PC-9 (cell line): ENCODE results near the gene GPR4. TPM values are rescaled to one million over a fixed set of nuclear protein-coding genes. Genes with fewer than 3 reads are reported as not detected.
A peak's percentile ranks its signal among the peaks of the same experiment; 100 is the strongest.

Experiments
- BruUV-seq: library from RNA; stranded (reverse); fragments of 400-500 nt; replicated peaks from 2 replicates; lab custom pipeline; 2021; lab: Mats Ljungman, UMichigan
- CTCF ChIA-PET: fragments of 300-600 bp; sonication (Branson Sonifier 250); formaldehyde crosslinking; loops from one replicate; lab custom pipeline; 2022; ENCODE audit warnings: antibody characterized with exemption; lab: Charles Lee
- POLR2A ChIA-PET: fragments of 300-600 bp; sonication (Branson Sonifier 250); formaldehyde crosslinking; loops from one replicate; lab custom pipeline; 2022; ENCODE audit warnings: antibody characterized with exemption; ENCODE audit not compliant: unreplicated experiment; lab: Charles Lee
- DNase-seq, 2 experiments: peaks; one replicate each; pipeline versions ENCODE4 v3.0.0 to v3.0.0-alpha.2; 2015 to 2022; ENCODE audit warnings: mixed read lengths in 1 of 2
- H2AFZ ChIP-seq: fragments of 200-600 bp; sonication (generic); 2 replicates; pipeline ENCODE4 v1.8.1; 2017; ENCODE audit warnings: antibody characterized with exemption
- H3F3A ChIP-seq: fragments of 200-600 bp; sonication (generic); 2 replicates; pipeline ENCODE4 v1.8.1; 2017; ENCODE audit warnings: antibody characterized with exemption, mild to moderate bottlenecking, low read depth; ENCODE audit not compliant: insufficient read depth
- H3K27ac ChIP-seq: fragments of 200-600 bp; sonication (generic); 2 replicates; pipeline ENCODE4 v1.6.1; 2016; ENCODE audit warnings: mixed run types
- H3K27me3 ChIP-seq: fragments of 200-600 bp; sonication (generic); 2 replicates; pipeline ENCODE4 v1.6.1; 2016; ENCODE audit warnings: low read depth, mixed run types; ENCODE audit not compliant: insufficient read depth
- H3K36me3 ChIP-seq: fragments of 200-600 bp; sonication (generic); 2 replicates; pipeline ENCODE4 v1.6.1; 2016; ENCODE audit warnings: low read depth, mixed run types
- H3K4me1 ChIP-seq: fragments of 200-600 bp; sonication (generic); replicated peaks from 2 replicates; pipeline ENCODE4 v1.6.1; 2016; ENCODE audit warnings: mixed run types; ENCODE audit not compliant: insufficient read depth
- H3K4me2 ChIP-seq: fragments of 200-600 bp; sonication (generic); 2 replicates; pipeline ENCODE4 v1.6.1; 2017; ENCODE audit warnings: mixed run types
- H3K4me3 ChIP-seq: fragments of 200-600 bp; sonication (generic); 2 replicates; pipeline ENCODE4 v1.6.1; 2016; ENCODE audit warnings: mixed run types
- H3K79me2 ChIP-seq: fragments of 200-600 bp; sonication (generic); 2 replicates; pipeline ENCODE4 v1.6.1; 2017; ENCODE audit warnings: low read depth, mixed run types
- H3K9me2 ChIP-seq: fragments of 200-600 bp; sonication (generic); 2 replicates; pipeline ENCODE4 v1.8.1; 2017; ENCODE audit warnings: mild to moderate bottlenecking; ENCODE audit not compliant: insufficient read depth
- H3K9me3 ChIP-seq: fragments of 200-600 bp; sonication (generic); 2 replicates; pipeline ENCODE4 v1.8.1; 2016; ENCODE audit warnings: low read depth; ENCODE audit not compliant: insufficient read depth
- H4K20me1 ChIP-seq: fragments of 200-600 bp; sonication (generic); 2 replicates; pipeline ENCODE4 v1.8.1; 2017; ENCODE audit not compliant: insufficient read depth
- CTCF ChIP-seq: fragments of 200-600 bp; sonication (generic); conservative IDR thresholded peaks from 2 replicates; pipeline ENCODE4 v1.6.1; 2017; ENCODE audit warnings: mixed run types, antibody characterized with exemption, mild to moderate bottlenecking, moderate library complexity
- EZH2 ChIP-seq: fragments of 200-600 bp; sonication (generic); IDR thresholded peaks from 2 replicates; pipeline ENCODE4 v1.8.0; 2017; ENCODE audit warnings: antibody characterized with exemption, low read depth
- intact Hi-C: fragments of 100-400 bp; cut with micrococcal nuclease; formaldehyde crosslinking; loops from one replicate; pipeline ENCODE4 v1.10.0; 2022; ENCODE audit not compliant: unreplicated experiment
- total RNA-seq: library from RNA; stranded (reverse); gene quantifications from 2 replicates; pipeline ENCODE4 v1.2.3, GENCODE V29; 2021

GPR4 gene
- total RNA-seq, 1 experiment from 2014 or later, result not detected

DNA sequence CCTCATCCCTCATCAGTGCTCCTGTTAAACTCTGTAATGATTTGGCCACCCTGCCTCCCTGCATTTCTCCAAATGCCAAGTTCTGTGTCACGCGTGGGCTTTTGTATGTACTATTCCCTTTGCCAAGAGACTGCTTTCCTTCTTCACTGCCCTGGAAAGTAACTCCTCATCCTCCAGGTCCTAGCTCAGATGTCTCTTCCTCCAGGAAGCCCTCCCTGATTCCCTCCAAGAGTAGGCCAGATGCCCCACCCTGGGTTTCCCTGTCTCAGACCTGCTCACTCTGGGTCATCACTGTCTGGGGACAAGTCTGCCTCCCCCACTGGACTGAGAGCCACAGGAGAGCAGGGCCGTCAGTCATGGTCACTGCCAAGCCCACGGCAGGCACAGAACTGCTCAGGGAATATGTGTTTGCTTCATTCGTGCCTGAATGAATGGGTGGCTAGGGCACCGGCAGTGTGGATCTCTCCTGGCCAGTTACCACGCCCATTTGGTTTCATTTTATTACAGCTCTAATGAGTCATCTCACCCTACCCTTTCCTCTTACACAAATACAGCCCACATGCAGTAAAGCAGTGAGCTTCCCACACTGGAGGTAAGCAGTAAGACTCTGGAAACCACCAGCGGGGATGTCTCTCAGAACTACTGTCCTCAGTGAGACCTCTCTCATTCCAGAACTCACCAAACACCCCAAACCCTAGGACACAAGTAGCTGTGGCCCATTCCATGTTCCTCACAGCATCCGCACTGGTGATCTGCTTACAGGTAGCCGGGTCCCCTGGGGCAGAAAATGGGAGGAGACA is 12.1 kb upstream of the GPR4 start:
- peak overlapping the region; percentile 70 for H3K4me2 ChIP-seq
- H2AFZ ChIP-seq, result peak overlapping the region; percentile 45; the same call in 1 of the 2 replicates
- ChIA-PET POLR2A (interaction anchor here (0.5 to 1.0 kb wide), 4 partner anchors 14 to 63 kb away, joined by 3 to 4 read pairs (median 3); no protein-coding TSS in a partner anchor), CTCF (interaction anchor here (0.5 to 0.9 kb wide), 4 partner anchors 25 to 168 kb away, joined by 3 to 4 read pairs (median 3); partner anchors contain the start of genes DMPK and EML2)
- H3K27ac ChIP-seq, result peak overlapping the region; percentile 92
- intact Hi-C loops, result no loop called here
- peak overlapping the region; percentile 7; the same call in 1 of the 2 replicates for H3K4me3 ChIP-seq
- no peaks in the 10 kb centered on the region for H3K27me3 ChIP-seq
- DNase-seq, result peak; percentile 66 to 95
- H3K79me2 ChIP-seq, result no peaks in the 10 kb centered on the region
- H3K9me3 ChIP-seq, result no peaks in the 10 kb centered on the region
- H3K9me2 ChIP-seq, result no peaks in the 10 kb centered on the region
- BruUV-seq, result no TSS peak
- no peaks in the 10 kb centered on the region for H4K20me1 ChIP-seq
- peaks cover 22% of the 10 kb centered on the region for H3K4me1 ChIP-seq
- no peaks in the 10 kb centered on the region; the same call in 1 of the 2 replicates for H3K36me3 ChIP-seq
- peaks cover 51% of the 10 kb centered on the region for H3F3A ChIP-seq
- no peak for TF ChIP-seq EZH2
- TF ChIP-seq CTCF, result no peak

GRCh38 chr19:45608948-45609347 is 6.9 kb upstream of the GPR4 start:
- no peak overlapping the region for H3K4me3 ChIP-seq
- no peaks in the 10 kb centered on the region for H4K20me1 ChIP-seq
- H3K79me2 ChIP-seq, result no peaks in the 10 kb centered on the region
- POLR2A ChIA-PET, result no interaction called here
- no TSS peak for BruUV-seq
- H2AFZ ChIP-seq, result no peak overlapping the region
- peaks cover 5% of the 10 kb centered on the region for H3K4me1 ChIP-seq
- TF ChIP-seq EZH2 (no peak), CTCF (no peak)
- peaks cover 13% of the 10 kb centered on the region for H3F3A ChIP-seq
- no peak for DNase-seq
- no peaks in the 10 kb centered on the region for H3K27me3 ChIP-seq
- intact Hi-C loops, result no loop called here
- no peaks in the 10 kb centered on the region; the same call in 1 of the 2 replicates for H3K36me3 ChIP-seq
- no peaks in the 10 kb centered on the region for H3K9me2 ChIP-seq
- CTCF ChIA-PET, result no interaction called here
- H3K9me3 ChIP-seq, result no peaks in the 10 kb centered on the region
- H3K27ac ChIP-seq, result no peak overlapping the region
- H3K4me2 ChIP-seq, result no peak overlapping the region

- intact Hi-C loops, result loop anchor here (2.0 kb wide), 1 partner anchor 35 kb away; no protein-coding TSS in a partner anchor
- Histone ChIP-seq H3K27me3 (peaks cover 2% of the 10 kb centered on the region; the same call in 1 of the 2 replicates), H3K4me1 (no peaks in the 10 kb centered on the region), H2AFZ (peak overlapping the region; percentile 39; the same call in 1 of the 2 replicates), H3K79me2 (no peaks in the 10 kb centered on the region), H3K9me3 (no peaks in the 10 kb centered on the region), H3K9me2 (no peaks in the 10 kb centered on the region), H3K36me3 (no peaks in the 10 kb centered on the region), H3K4me3 (no peak overlapping the region), H4K20me1 (no peaks in the 10 kb centered on the region), H3F3A (no peaks in the 10 kb centered on the region), H3K4me2 (peak overlapping the region; percentile 52), H3K27ac (no peak overlapping the region)
- ChIA-PET POLR2A (no interaction called here), CTCF (interaction anchor here (0.6 kb wide), 1 partner anchor 28 kb away, joined by 3 read pairs; no protein-coding TSS in a partner anchor)
- TF ChIP-seq CTCF (peak; percentile 96), EZH2 (no peak)
- no TSS peak for BruUV-seq
- DNase-seq, result peak; percentile 50 to 66
Observed at GRCh38 chr19:45607071-45608029, 5.3 kb upstream of the GPR4 start.
